HEK293T (cell line): ENCODE results near the gene NINL.

Experiments used
- FOXK2 ChIP-seq: fragments of 450-650 bp; IDR thresholded peaks from 2 replicates; pipeline ENCODE4 v1.6.1; 2016; ENCODE audit warnings: mild to moderate bottlenecking
- FOXM1 ChIP-seq: fragments of 450-650 bp; IDR thresholded peaks from 2 replicates; pipeline ENCODE4 v1.6.1; 2017; ENCODE audit warnings: mild to moderate bottlenecking, borderline replicate concordance
- PKNOX1 ChIP-seq: fragments of 450-650 bp; IDR thresholded peaks from 2 replicates; pipeline ENCODE4 v1.6.1; 2016
- SP1 ChIP-seq: fragments of 450-650 bp; IDR thresholded peaks from 2 replicates; pipeline ENCODE4 v1.6.1; 2017
- ZNF384 ChIP-seq: fragments of 450-650 bp; IDR thresholded peaks from 2 replicates; pipeline ENCODE4 v1.6.1; 2016

GRCh38 chr20:25465243-25466135, 119.8 kb downstream of the NINL start:
- TF ChIP-seq PKNOX1: no peak
- TF ChIP-seq FOXM1: no peak
- no peak for TF ChIP-seq FOXK2
- TF ChIP-seq SP1: no peak
- no peak for TF ChIP-seq ZNF384
